Parathyroid adenoma (tissue), 2 donors: ENCODE measurements around the gene UBE2B.
A peak's percentile ranks its signal among the peaks of the same experiment; 100 is the strongest.
"Not testable (repeated sequence)": the region's sequence is repeated elsewhere in the genome, so short reads cannot be mapped to it uniquely, and the experiment has no call there.

ENCODE experiments used
- H2AFZ ChIP-seq: fragments of 300-600 bp; sonication (generic); one replicate; pipeline ENCODE4 v1.7.0; 2017; ENCODE audit warnings: antibody characterized with exemption, mild to moderate bottlenecking
- H3K27ac ChIP-seq: fragments of 300-600 bp; sonication (generic); one replicate; pipeline ENCODE4 v1.7.0; 2017
- H3K27me3 ChIP-seq: fragments of 300-600 bp; sonication (generic); one replicate; pipeline ENCODE4 v1.7.0; 2017; ENCODE audit warnings: low read length; ENCODE audit not compliant: control insufficient read depth, insufficient read depth
- H3K36me3 ChIP-seq: fragments of 300-600 bp; sonication (generic); one replicate; pipeline ENCODE4 v1.7.0; 2017; ENCODE audit warnings: low read length; ENCODE audit not compliant: control insufficient read depth, insufficient read depth
- H3K4me1 ChIP-seq: fragments of 300-600 bp; sonication (generic); one replicate; pipeline ENCODE4 v1.7.0; 2017; ENCODE audit warnings: control low read depth
- H3K4me2 ChIP-seq: fragments of 300-600 bp; sonication (generic); one replicate; pipeline ENCODE4 v1.7.0; 2017; ENCODE audit warnings: low read length
- H3K4me3 ChIP-seq: fragments of 300-600 bp; sonication (generic); one replicate; pipeline ENCODE4 v1.7.0; 2017; ENCODE audit warnings: low read depth, low read length
- H3K79me2 ChIP-seq: fragments of 300-600 bp; sonication (generic); one replicate; pipeline ENCODE4 v1.7.0; 2017; ENCODE audit warnings: control low read depth
- H3K9ac ChIP-seq: fragments of 300-600 bp; sonication (generic); one replicate; pipeline ENCODE4 v1.7.0; 2017; ENCODE audit warnings: mild to moderate bottlenecking
- H3K9me3 ChIP-seq: fragments of 300-600 bp; sonication (generic); one replicate; pipeline ENCODE4 v1.7.0; 2017; ENCODE audit warnings: low read length; ENCODE audit not compliant: control insufficient read depth
- CTCF ChIP-seq: fragments of 300-600 bp; sonication (generic); IDR thresholded peaks from one replicate; pipeline ENCODE4 v1.7.0; 2017; ENCODE audit warnings: antibody characterized with exemption, mild to moderate bottlenecking
- donor health status: primary hyperparathyroidism.

The UBE2B gene

GRCh38 chr5:134371834-134372340 lies 518 bp downstream of the UBE2B start:
- peaks cover 5% of the 10 kb centered on the region for H3K4me1 ChIP-seq
- no peak for TF ChIP-seq CTCF

GRCh38 chr5:134373633-134374032 lies 2.3 kb downstream of the UBE2B start:
- not testable (repeated sequence) for H3K4me1 ChIP-seq, H3K9ac ChIP-seq, H3K27ac ChIP-seq, H3K4me2 ChIP-seq, H3K36me3 ChIP-seq, H3K9me3 ChIP-seq, H3K4me3 ChIP-seq, H3K27me3 ChIP-seq, H2AFZ ChIP-seq
- peaks cover 40% of the 10 kb centered on the region for H3K79me2 ChIP-seq

More at GRCh38 chr5:134371834-134372340, 518 bp downstream of the UBE2B start:
- Histone ChIP-seq H3K27me3 (no peaks in the 10 kb centered on the region), H3K36me3 (no peaks in the 10 kb centered on the region), H3K9ac (peak overlapping the region; percentile 93), H3K79me2 (peaks cover 37% of the 10 kb centered on the region), H3K4me3 (peak overlapping the region; percentile 88), H2AFZ (peak overlapping the region; percentile 98), H3K9me3 (no peaks in the 10 kb centered on the region), H3K27ac (peak overlapping the region; percentile 98), H3K4me2 (peak overlapping the region; percentile 76)

- H2AFZ ChIP-seq: no peak overlapping the region
- H3K36me3 ChIP-seq: no peaks in the 10 kb centered on the region
- no peak overlapping the region for H3K4me3 ChIP-seq
- H3K4me1 ChIP-seq: peaks cover 5% of the 10 kb centered on the region
- TF ChIP-seq CTCF: no peak
- no peak overlapping the region for H3K27ac ChIP-seq
- peaks cover 41% of the 10 kb centered on the region for H3K79me2 ChIP-seq
- H3K27me3 ChIP-seq: no peaks in the 10 kb centered on the region
- no peaks in the 10 kb centered on the region for H3K9me3 ChIP-seq
- H3K9ac ChIP-seq: no peak overlapping the region
- H3K4me2 ChIP-seq: no peak overlapping the region
Measured at GRCh38 chr5:134374232-134374631, 2.9 kb downstream of the UBE2B start.

GRCh38 chr5:134380346-134380745 lies 9.0 kb downstream of the UBE2B start:
- H2AFZ ChIP-seq: no peak overlapping the region
- no peaks in the 10 kb centered on the region for H3K4me1 ChIP-seq
- no peak overlapping the region for H3K4me3 ChIP-seq
- H3K36me3 ChIP-seq: no peaks in the 10 kb centered on the region
- no peak overlapping the region for H3K4me2 ChIP-seq
- no peak overlapping the region for H3K9ac ChIP-seq
- peaks cover 34% of the 10 kb centered on the region for H3K79me2 ChIP-seq
- no peaks in the 10 kb centered on the region for H3K9me3 ChIP-seq
- no peak overlapping the region for H3K27ac ChIP-seq
- no peaks in the 10 kb centered on the region for H3K27me3 ChIP-seq
- TF ChIP-seq CTCF: no peak

- H3K9me3 ChIP-seq: not testable (repeated sequence)
Measured at GRCh38 chr5:134382204-134382603, 10.8 kb downstream of the UBE2B start.

More at GRCh38 chr5:134382204-134382603, 10.8 kb downstream of the UBE2B start:
- H3K27me3 ChIP-seq, H3K4me2 ChIP-seq, H3K4me3 ChIP-seq, H3K36me3 ChIP-seq, H3K9ac ChIP-seq, H3K4me1 ChIP-seq, H2AFZ ChIP-seq, H3K27ac ChIP-seq: not testable (repeated sequence)
- H3K79me2 ChIP-seq: peaks cover 36% of the 10 kb centered on the region
